Kidney (tissue), 14 donors: Measurements from ENCODE around the gene ABLIM3. TPM values are rescaled to one million over a fixed set of nuclear protein-coding genes. Genes with fewer than 3 reads are reported as not detected.

Experiments
- DNase-seq, 5 donors: peaks; one replicate each; pipeline ENCODE4 v3.0.0-alpha.2; 2013 to 2020
- FAIRE-seq: peaks from 2 replicates; lab custom pipeline; 2012; peaks lifted over from hg19 to GRCh38; lab: Jason Lieb, UNC
- H3K27ac ChIP-seq, 2 donors: one replicate each; pipeline ENCODE4 v1.7.0; 2013; ENCODE audit warnings: low read depth in 2 of 2, low read length in 2 of 2, inconsistent platforms in 1 of 2
- H3K27me3 ChIP-seq: one replicate; pipeline ENCODE4 v1.7.1; 2013; ENCODE audit warnings: low read length, inconsistent platforms; ENCODE audit not compliant: control insufficient read depth, insufficient read depth
- H3K36me3 ChIP-seq, 3 donors: one replicate each; pipeline versions ENCODE4 v1.7.0 to v1.7.1; 2013; ENCODE audit warnings: low read length in 3 of 3, control low read depth in 1 of 3, inconsistent platforms in 1 of 3; ENCODE audit not compliant: insufficient read depth in 3 of 3, control insufficient read depth in 2 of 3
- H3K4me1 ChIP-seq, 3 donors: one replicate each; pipeline versions ENCODE4 v1.7.0 to v1.7.1; 2013; ENCODE audit warnings: low read length in 3 of 3, inconsistent platforms in 1 of 3, low read depth in 1 of 3; ENCODE audit not compliant: control insufficient read depth in 2 of 3, insufficient read depth in 2 of 3
- H3K4me3 ChIP-seq, 3 donors: one replicate each; pipeline versions ENCODE4 v1.7.0 to v1.8.1; 2013; ENCODE audit warnings: low read length in 3 of 3, control low read depth in 1 of 3, inconsistent platforms in 1 of 3
- H3K9ac ChIP-seq, 3 donors: one replicate each; pipeline versions ENCODE4 v1.7.0 to v1.7.1; 2013; ENCODE audit warnings: low read length in 3 of 3, control low read depth in 1 of 3, inconsistent platforms in 1 of 3
- H3K9me3 ChIP-seq, 3 donors: one replicate each; pipeline versions ENCODE4 v1.7.0 to v1.7.1; 2013; ENCODE audit warnings: low read length in 3 of 3, control low read depth in 1 of 3, inconsistent platforms in 1 of 3; ENCODE audit not compliant: control insufficient read depth in 2 of 3, insufficient read depth in 1 of 3
- intact Hi-C: fragments of 100-400 bp; cut with DNase I; formaldehyde crosslinking; loops from one replicate; pipeline ENCODE4 v1.11.1; 2022
- polyA plus RNA-seq: library from polyadenylated mRNA; stranded (reverse); fragments of 350-450 nt; fragmentation: Illumina TruSeq; extraction: RNeasy Lipid Tissue Mini Kit (QIAGEN cat#74804); gene quantifications from one replicate; pipeline ENCODE4 v1.2.3, GENCODE V29; 2014; ENCODE audit warnings: low read depth, low replicate concordance; ENCODE audit not compliant: insufficient read depth
- total RNA-seq: library from RNA; stranded (reverse); fragmentation: NEBNext Ultra II Directional; extraction: Animal tissue kit (Norgen Biotek cat#: 25700); gene quantifications from one replicate; pipeline ENCODE4 v1.2.1, GENCODE V29; 2021
- TF ChIP-seq, protein P1 (sequence below): IDR thresholded peaks from 3 replicates; pipeline ENCODE4 v1.5.1; 2012; ENCODE audit warnings: mild to moderate bottlenecking, moderate library complexity, borderline replicate concordance; ENCODE audit not compliant: insufficient read depth; ENCODE audit errors: extremely low read depth
- donor health status: control.
- donor health status: control.
- donor health status: control.
- donor health status: control.
- donor health status: control.
- donor health status: DM: yes; HTN: yes; CAD: no.
- donor health status: Normal renal cell carcinoma (clear cell type).

The ABLIM3 gene
- total and polyA plus RNA-seq, 2 donors from 2014 or later, result 20.1 to 21.7 TPM

DNA sequence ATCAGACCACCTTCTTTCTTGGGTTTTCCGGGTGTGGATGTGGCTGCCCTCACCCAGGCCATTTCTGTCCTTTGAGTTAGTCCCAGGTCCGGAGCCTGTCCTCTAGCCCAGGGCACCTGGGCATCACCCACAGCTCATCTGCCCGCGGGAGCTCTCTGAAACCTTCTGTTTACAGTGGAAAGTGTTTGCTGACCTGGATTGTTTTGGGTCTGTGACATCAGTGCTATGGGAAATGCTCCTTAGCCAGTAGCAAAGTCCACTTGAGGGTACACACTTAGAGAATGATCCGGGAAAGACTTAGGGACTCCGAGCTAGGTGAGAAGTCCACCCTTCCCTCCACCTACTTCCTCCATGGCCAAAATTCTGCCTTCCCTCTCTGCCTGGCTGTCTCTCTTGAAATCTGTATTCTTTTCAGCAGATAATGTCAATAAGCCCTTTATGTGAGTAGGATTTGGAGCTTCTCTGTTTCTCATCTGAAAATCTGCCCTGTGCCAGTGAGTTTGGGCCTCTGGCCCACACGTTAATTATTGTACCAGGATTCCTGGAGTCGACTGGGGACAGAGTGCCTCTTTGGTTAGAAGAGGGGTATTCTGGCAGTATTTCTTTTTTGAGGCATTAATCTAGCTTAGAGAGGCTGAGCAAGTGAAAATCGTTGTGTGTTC, 19.9 kb downstream of the ABLIM3 start:
- Histone ChIP-seq H3K4me3 (peak overlapping the region in 2 of 3 donors; percentile 26 to 27), H3K4me1 (peaks cover 0 to 5% (median 2%) of the 10 kb centered on the region in 3 donors), H3K36me3 (no peaks in the 10 kb centered on the region), H3K27ac (peak overlapping the region; percentile 69 to 90), H3K27me3 (no peaks in the 10 kb centered on the region), H3K9ac (no peak overlapping the region), H3K9me3 (no peaks in the 10 kb centered on the region)
- TF ChIP-seq, protein P1, sequence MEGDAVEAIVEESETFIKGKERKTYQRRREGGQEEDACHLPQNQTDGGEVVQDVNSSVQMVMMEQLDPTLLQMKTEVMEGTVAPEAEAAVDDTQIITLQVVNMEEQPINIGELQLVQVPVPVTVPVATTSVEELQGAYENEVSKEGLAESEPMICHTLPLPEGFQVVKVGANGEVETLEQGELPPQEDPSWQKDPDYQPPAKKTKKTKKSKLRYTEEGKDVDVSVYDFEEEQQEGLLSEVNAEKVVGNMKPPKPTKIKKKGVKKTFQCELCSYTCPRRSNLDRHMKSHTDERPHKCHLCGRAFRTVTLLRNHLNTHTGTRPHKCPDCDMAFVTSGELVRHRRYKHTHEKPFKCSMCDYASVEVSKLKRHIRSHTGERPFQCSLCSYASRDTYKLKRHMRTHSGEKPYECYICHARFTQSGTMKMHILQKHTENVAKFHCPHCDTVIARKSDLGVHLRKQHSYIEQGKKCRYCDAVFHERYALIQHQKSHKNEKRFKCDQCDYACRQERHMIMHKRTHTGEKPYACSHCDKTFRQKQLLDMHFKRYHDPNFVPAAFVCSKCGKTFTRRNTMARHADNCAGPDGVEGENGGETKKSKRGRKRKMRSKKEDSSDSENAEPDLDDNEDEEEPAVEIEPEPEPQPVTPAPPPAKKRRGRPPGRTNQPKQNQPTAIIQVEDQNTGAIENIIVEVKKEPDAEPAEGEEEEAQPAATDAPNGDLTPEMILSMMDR, result no peak
- intact Hi-C loops, result no loop called here
- no peak for FAIRE-seq
- peak in 1 of 5 donors; percentile 31 for DNase-seq

GRCh38 chr5:149161850-149162249, 20.6 kb downstream of the ABLIM3 start:
- Histone ChIP-seq H3K27ac (peak overlapping the region; percentile 69 to 90), H3K4me1 (peaks cover 0 to 5% (median 2%) of the 10 kb centered on the region in 3 donors), H3K9ac (no peak overlapping the region), H3K9me3 (no peaks in the 10 kb centered on the region), H3K27me3 (no peaks in the 10 kb centered on the region), H3K36me3 (no peaks in the 10 kb centered on the region), H3K4me3 (peak overlapping the region in 2 of 3 donors; percentile 28 to 32)
- TF ChIP-seq, protein P1, result no peak
- DNase-seq (no peak), FAIRE-seq (no peak)
- intact Hi-C loops, result no loop called here

- no peak for FAIRE-seq
- no peaks in the 10 kb centered on the region for H3K9me3 ChIP-seq
- peak overlapping the region; percentile 56 to 69 for H3K27ac ChIP-seq
- peak overlapping the region in 1 of 3 donors; percentile 28 for H3K4me3 ChIP-seq
- H3K27me3 ChIP-seq, result no peaks in the 10 kb centered on the region
- peaks cover 0 to 5% (median 2%) of the 10 kb centered on the region in 3 donors for H3K4me1 ChIP-seq
- no peak for DNase-seq
- TF ChIP-seq, protein P1, result no peak
- intact Hi-C loops, result no loop called here
- no peaks in the 10 kb centered on the region for H3K36me3 ChIP-seq
- no peak overlapping the region for H3K9ac ChIP-seq
These were observed 21.2 kb downstream of the ABLIM3 start for GRCh38 chr5:149162401-149163084.
